ENCODE data around the gene GATD1.
"Not testable (repeated sequence)": the region's sequence is repeated elsewhere in the genome, so short reads cannot be mapped to it uniquely, and the experiment has no call there.

GATD1 gene

GRCh38 chr11:761526-762108 lies 15.7 kb downstream of the GATD1 start:
- no peak for DNase-seq

- DNase-seq, result no peak
Observed at GRCh38 chr11:760236-760635, 17.1 kb downstream of the GATD1 start.

GRCh38 chr11:749731-750130 lies 27.6 kb downstream of the GATD1 start:
- DNase-seq, result no peak

DNA sequence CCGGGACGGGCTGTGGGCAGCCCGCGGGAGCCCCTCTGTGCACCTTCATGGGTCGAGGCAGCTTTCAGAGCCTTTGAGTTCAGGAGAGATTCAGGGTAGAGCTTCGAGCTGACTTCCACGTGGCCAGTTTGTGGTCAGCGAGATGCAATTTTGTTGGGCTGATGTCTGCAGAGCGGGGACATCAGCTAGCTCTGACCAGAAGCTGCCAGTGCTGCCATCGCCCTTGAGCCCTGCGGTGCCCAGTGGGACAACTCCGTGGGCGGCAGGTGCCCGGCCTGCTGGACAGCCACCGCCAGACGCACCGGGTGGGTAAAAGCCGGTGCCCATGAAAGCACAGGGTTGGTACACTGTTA lies 29.3 kb downstream of the GATD1 start:
- DNase-seq, result no peak

- peak; percentile 93 for DNase-seq
Observed at GRCh38 chr11:747158-748006, 29.9 kb downstream of the GATD1 start, which contains the start of gene TALDO1. TALDO1 (plus strand) TSS chr11:747464; CDS start chr11:747482, 18 bp downstream.

GRCh38 chr11:746289-747157 lies 30.8 kb downstream of the GATD1 start:
- peak; percentile 37 for DNase-seq

DNA sequence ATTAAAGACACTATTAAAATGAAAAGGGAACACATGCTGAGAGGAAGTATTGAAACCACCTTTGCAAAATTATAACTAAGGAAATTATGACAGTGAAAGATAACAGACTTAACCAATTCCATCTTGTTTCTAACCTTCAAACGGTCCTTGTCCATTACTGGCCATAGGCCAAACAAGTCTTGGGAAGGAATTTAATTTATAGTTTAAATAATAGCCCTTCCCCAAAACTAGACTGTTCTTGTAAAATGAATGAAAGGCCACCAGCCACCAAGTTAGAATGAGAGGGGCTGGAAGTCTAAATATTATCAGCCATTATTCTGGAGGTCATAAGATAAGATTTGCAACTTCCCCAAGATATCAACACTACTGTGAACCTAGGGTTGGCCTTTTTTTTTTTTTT lies 31.9 kb downstream of the GATD1 start:
- DNase-seq, result no peak

DNA sequence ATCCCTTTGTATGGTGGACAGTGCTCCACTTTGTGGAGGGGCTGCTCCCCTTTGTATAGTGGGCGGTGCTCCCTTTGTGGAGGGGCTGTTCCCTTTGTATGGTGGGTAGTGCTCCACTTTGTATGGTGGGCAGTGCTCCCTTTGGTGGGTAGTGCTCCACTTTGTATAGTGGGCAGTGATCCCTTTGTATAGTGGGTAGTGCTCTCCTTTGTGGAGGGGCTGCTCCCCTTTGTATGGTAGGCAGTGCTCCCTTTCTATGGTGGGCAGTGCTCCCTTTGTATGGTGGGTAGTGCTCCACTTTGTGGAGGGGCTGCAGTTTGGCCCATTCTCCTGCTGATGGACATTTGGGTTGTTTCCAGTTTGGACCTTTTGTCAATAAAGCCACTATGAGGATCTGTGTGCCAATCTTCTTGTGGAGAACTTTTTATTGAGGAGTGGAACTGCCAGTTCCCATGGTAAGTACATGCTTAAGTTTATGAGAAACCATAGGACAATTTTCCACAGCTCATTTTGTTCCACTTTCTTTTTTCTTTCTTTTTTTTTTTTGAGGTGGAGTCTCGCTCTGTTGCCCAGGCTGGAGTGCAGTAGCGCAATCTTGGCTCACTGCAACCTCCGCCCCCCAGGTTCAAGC lies 34.6 kb downstream of the GATD1 start:
- DNase-seq, result no peak

DNA sequence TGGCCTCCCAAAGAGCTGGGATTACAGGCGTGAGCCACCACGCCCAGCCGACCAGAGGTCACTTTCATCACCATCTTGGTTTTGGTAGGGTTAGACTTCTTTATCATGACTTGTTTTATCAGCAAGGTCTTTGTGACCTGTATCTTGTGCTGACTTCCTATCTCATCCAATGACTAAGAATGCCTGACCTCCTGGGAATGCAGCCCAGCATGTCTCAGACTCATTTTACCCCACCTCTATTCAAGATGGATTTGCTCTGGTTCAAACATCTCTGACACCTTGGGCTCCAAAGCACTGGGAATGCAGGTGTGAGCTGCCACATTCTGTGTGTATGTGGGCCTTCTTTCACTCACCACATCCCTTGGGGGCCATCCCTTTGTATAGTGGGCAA lies 35.1 kb downstream of the GATD1 start:
- no peak for DNase-seq

GRCh38 chr11:737899-738298 lies 39.4 kb downstream of the GATD1 start:
- DNase-seq, result not testable (repeated sequence)

DNA sequence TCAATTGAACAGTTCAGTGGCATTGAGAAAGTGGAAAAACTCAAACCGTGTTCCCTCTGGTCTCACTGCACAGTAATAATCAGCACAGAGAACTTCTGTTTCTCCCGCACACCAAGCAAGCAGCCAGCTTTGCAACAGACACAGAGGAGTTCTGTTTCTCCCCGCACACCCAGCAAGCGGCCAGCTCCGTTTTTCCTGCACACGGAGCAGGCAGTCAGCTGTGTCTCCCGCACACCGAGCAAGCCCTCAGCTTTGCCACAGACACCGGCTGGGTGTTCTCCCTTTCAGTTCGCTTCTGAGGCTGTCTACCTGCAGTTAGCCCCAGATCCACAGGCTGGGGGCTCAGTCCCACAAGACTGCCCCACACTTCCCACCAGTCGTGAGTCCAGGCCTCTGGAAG lies 39.9 kb downstream of the GATD1 start:
- DNase-seq, result no peak

- not testable (repeated sequence) for DNase-seq
Observed at GRCh38 chr11:734541-734940, 42.7 kb downstream of the GATD1 start.

DNA sequence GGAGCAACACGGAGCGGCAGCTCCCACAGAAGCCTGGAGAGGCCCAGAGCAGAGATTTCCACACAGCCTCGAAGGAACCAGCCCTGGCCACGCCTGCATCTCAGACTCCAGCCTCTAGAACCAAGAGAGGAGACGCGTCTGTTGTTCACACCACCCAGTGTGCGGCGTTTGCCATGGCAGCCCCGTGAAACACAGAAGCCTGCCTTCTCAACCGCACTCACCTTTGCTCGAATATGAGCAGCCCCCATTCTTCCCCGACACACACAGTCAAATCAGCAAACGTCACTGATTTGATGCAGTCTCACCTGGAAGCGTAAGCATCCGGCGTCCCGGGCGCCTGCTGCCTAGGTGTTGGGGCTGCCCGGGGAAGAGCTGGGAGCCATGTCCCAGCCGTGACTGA lies 44.2 kb downstream of the GATD1 start:
- no peak for DNase-seq

- DNase-seq, result no peak
Observed at GRCh38 chr11:729492-730074, 47.7 kb downstream of the GATD1 start.

- DNase-seq, result no peak
Observed at GRCh38 chr11:728901-729491, 48.3 kb downstream of the GATD1 start.

- DNase-seq, result peak; percentile 77
Observed at GRCh38 chr11:727859-728748, 49.2 kb downstream of the GATD1 start.

GRCh38 chr11:727281-727701 lies 50.0 kb downstream of the GATD1 start:
- no peak for DNase-seq

DNA sequence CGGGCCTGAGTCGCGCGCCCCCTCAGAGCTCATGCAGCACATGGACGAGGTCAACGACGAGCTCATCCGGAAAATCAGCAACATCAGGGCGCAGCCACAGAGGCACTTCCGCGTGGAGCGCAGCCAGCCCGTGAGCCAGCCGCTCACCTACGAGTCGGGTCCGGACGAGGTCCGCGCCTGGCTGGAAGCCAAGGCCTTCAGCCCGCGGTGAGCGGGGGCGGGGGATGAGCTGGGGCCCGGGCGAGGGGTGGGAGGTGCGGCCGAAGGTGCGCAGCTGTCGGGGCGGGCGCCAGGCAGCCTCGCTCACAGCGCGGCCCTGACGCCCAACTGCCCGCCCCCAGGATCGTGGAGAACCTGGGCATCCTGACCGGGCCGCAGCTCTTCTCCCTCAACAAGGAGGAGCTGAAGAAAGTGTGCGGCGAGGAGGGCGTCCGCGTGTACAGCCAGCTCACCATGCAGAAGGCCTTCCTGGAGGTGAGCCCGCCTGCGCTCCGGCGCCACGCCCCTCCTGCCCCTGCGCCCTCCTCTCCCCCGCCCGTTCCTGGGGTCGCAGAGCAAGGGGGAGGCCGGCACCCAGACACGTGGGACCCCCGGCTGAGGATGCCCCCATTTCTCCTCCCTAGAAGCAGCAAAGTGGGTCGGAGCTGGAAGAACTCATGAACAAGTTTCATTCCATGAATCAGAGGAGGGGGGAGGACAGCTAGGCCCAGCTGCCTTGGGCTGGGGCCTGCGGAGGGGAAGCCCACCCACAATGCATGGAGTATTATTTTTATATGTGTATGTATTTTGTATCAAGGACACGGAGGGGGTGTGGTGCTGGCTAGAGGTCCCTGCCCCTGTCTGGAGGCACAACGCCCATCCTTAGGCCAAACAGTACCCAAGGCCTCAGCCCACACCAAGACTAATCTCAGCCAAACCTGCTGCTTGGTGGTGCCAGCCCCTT lies 50.7 kb downstream of the GATD1 start:
- DNase-seq, result no peak

DNA sequence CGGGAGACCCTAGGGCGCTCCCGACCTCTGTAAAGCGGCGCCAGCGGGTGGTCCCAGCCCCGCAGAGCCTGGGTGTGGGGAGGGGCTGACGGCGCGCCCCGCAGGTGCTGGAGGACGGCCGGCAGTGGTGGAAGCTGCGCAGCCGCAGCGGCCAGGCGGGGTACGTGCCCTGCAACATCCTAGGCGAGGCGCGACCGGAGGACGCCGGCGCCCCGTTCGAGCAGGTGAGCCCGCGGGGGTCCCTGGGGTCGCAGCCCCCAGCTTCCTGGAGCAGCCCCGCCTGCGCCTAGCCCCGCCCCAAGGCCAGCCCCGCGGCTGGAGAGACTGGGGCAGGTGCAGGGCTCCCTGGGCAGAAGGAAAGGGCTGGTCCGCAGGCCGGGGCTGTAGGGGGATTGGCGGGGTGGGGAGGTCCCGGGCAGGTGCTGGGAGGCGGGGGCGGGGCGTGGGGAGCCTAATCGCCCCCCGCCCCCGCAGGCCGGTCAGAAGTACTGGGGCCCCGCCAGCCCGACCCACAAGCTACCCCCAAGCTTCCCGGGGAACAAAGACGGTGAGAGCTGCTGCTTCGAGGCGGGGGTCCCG lies 51.6 kb downstream of the GATD1 start:
- no peak for DNase-seq

Data from activated CD4-positive, alpha-beta T cell treated with anti-CD3 and anti-CD28 coated beads, Interleukin-2, amount 50 U/mL, for 16 hours (primary cell).